ENCODE data around the gene DRAP1. TPM values are rescaled to one million over a fixed set of nuclear protein-coding genes. Genes with fewer than 3 reads are reported as not detected.

DRAP1 gene
- total and polyA plus RNA-seq, 9 of the 15 experiments (the other 6 are each of a cell fraction or from before 2014, with no cell fraction given): 9.6 to 200 (median 92.9) TPM

DNA sequence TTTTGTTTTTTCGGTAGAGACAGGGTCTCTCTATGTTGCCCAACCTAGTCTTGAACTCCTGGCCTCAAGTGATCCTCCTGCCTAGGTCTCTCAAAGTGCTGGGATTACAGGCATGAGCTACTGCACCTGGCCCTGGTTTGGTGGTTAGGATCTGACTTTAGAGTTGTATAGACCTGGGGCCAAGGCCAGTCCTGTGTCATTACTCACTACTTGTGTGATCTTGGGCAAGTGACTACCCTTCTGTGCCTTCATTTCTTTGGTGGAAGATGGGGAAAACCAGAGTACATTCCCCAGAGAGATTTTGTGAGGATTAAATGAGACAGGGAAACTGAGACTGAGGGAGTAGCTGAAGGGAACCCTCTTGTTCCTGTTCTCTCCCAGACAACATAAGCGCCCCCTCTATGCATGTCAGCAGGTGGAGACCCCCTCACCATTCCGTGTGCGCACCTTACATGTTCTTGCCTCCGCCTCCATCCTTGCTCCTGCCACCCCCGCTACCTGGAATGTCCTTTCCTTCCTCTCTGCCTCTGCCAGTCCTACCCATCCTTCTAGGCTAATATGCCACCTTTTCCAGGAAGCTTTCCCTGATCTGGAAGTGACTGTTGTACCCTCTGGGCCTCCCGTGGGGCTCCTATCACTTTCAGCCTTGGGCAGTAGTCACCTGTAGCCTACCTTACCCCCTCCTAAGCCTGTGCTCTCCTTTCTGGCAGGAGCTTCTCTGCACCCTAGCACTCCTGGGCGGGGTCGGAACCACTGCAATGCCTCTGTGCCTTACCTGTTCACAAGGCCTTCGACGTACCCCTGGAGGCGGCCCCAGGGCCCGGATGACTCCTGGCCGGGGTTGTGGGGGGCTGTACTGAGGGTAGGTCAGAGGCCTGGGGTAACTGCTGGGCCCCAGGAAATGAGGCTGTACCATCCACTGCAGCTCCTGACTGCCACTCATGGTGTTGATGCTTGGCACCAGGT lies 22.9 kb upstream of the DRAP1 start (continued):
- TF ChIP-seq, protein P1, sequence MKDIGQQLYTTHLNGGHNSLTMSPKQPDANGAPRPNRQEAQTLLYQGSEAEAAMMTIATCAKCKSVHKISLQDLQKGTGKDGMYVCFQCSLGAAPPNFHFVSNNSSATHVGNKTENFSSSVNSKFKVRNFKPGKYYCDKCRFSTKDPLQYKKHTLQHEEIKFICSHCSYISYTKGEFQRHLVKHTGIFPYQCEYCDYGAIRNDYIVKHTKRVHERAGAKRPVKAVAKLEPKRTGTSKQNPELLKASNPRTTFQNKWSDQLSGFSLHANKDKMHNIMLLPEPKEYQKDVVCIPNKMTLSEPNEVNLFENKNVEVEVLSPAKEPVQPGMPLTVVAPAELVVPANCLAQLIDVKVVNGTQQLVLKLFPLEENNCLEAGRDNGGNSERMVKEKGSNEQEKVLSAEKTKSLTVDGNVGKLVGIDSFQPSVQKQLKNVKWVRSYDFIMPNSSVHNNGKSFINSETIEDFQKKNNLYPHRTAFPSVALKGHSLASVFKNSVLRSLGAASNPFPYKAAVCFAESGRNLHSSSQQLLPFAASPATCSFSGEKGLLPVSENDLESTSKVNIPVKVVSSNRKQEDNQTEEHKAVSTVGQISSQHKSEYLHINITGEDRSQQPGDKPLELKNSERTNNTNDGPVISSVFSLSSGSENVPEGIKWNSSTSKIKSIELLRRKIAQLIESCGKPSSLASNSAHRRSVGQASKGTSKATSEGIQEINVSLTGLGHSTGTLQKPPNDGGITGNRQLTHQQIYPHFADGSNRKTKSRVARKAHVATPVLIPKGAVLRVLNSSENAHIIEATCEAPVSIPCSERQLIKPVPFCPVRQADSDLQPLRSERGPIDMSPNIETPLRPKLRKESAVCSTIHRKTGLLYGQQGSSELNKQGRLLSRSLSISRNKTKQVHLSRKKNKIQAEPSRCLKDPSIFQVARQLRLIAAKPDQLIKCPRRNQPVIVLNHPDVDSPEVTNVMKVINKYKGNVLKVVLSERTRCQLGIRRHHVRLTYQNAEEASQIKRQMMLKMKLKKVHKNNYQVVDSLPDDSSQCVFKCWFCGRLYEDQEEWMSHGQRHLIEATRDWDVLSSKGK (CRISPR knock-in tag; IDR thresholded peaks at IDR 0.05): no peak
- TF ChIP-seq PHB (CRISPR knock-in tag; IDR thresholded peaks at IDR 0.05): no peak
- TF ChIP-seq FOXJ3 (CRISPR knock-in tag; IDR thresholded peaks at IDR 0.05): no peak

DNA sequence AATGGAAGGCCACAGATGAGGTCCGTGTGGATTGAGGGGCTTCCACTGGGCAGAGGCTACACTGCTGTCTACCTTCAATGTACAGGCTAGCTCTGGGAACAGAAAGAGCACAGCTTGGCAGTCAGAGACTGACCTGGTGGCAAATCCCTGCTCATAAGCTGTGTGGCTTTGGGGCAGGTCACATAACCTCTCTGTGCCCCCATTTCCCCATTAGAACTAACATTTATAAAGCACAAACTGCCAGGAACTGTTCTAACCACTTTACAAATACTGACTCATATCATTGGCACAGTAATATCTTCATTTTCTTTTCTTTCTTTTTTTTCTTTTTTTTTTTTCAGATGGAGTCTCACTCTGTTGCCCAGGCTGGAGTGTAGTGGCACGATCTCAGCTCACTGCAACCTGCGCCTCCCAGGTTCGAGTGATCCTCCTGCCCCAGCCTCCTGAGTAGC lies 22.2 kb upstream of the DRAP1 start:
- Histone ChIP-seq H3K36me3 (ENCODE audit: control insufficient read depth, insufficient read depth, low read length) (peaks cover 70% of the 10 kb centered on the region), H3K79me2 (ENCODE audit: control insufficient read depth, insufficient read depth, low read length) (peaks cover 77% of the 10 kb centered on the region), H3K27me3 (ENCODE audit: control insufficient read depth in 2 of 2, insufficient read depth in 2 of 2, low read length in 2 of 2) (no peaks in the 10 kb centered on the region), H3K4me2 (ENCODE audit: insufficient read depth, low read length) (no peak overlapping the region), H3K4me3 (no peak overlapping the region), H2AFZ (ENCODE audit: low read depth, low read length) (no peak overlapping the region), H3K9ac (ENCODE audit: insufficient read depth in 1 of 2, low read depth in 2 of 2, low read length in 2 of 2) (peak overlapping the region in 1 of 2 experiments; percentile 73; a peak in 1 of 4 replicates), H4K20me1 (replicated peaks; ENCODE audit: control insufficient read depth, insufficient read depth, low read length) (peaks cover 33% of the 10 kb centered on the region), H3K9me3 (replicated peaks; ENCODE audit: control insufficient read depth, insufficient read depth, low read depth, low read length) (no peaks in the 10 kb centered on the region), H3K4me1 (replicated peaks in 1 of 2; ENCODE audit: control insufficient read depth in 2 of 2, insufficient read depth in 2 of 2, low read length in 2 of 2) (peaks cover 45 to 69% of the 10 kb centered on the region in 2 experiments), H3K9me1 (ENCODE audit: control insufficient read depth, insufficient read depth, low read length) (no peaks in the 10 kb centered on the region), H3K27ac (ENCODE audit: extremely low read depth, low read depth, low read length) (peak overlapping the region; percentile 36; the same call in 2 of the 3 replicates)
- WGBS (ENCODE audit: insufficient coverage, low coverage, missing lambda C conversion rate): 85% methylated on average over 3 of the region's 4 CpGs
- FAIRE-seq (no peak), DNase-seq (ENCODE audit: extremely low read depth in 1 of 4, low spot score in 3 of 4) (no peak), ATAC-seq (no peak)
- no TSS peak for BruUV-seq (replicated peaks)
- CTCF ChIA-PET (ENCODE audit: low intra/inter-chr PET ratio): no interaction called here
- POLR2A ChIA-PET: interaction anchor here (1.0 to 8.0 kb wide), 6 partner anchors 7 to 65 kb away, joined by 4 to 136 read pairs (median 8); partner anchors contain the start of genes CCDC85B and FIBP
- intact Hi-C loops (cut with micrococcal nuclease): no loop called here
- in situ Hi-C loops (cut with MboI): no loop called here
- TF ChIP-seq ZNF354B (CRISPR knock-in tag; IDR thresholded peaks at IDR 0.05): no peak
- peak; percentile 63 for TF ChIP-seq RBM25 (IDR thresholded peaks at IDR 0.05; ENCODE audit: low read depth, low read length, severe bottlenecking)
- TF ChIP-seq DNMT1 (IDR thresholded peaks at IDR 0.05): no peak
- TF ChIP-seq ZNF121 (CRISPR knock-in tag; conservative IDR thresholded peaks at IDR 0.05): peak; percentile 88; the same call in 1 of the 2 replicates
- TF ChIP-seq SMARCA5 (IDR thresholded peaks at IDR 0.05): peak; percentile 68; the same call in 1 of the 2 replicates
- peak; percentile 43 for TF ChIP-seq ZFP36 (IDR thresholded peaks at IDR 0.05; ENCODE audit: low read depth, low read length, partially characterized antibody)
- TF ChIP-seq POLR2A (conservative IDR thresholded peaks at IDR 0.05): peak; percentile 52
- no peak for TF ChIP-seq GABPA (tag; conservative IDR thresholded peaks at IDR 0.05; ENCODE audit: low read depth)
- TF ChIP-seq SUPT5H (IDR thresholded peaks at IDR 0.05): peak; percentile 47; the same call in 1 of the 2 replicates
- TF ChIP-seq BCOR (IDR thresholded peaks at IDR 0.05): peak; percentile 55; the same call in 1 of the 2 replicates
